Activated naive CD4-positive, alpha-beta T cell treated with anti-CD3 and anti-CD28 coated beads, Interleukin-2, amount 10 ng/mL, durations not matched to agents 5 hours and 36 hours (primary cell): Measurements from ENCODE around the gene ELOVL5. TPM values are rescaled to one million over a fixed set of nuclear protein-coding genes. Genes with fewer than 3 reads are reported as not detected.

Source experiments
- microRNA-seq: library from miRNA; unstranded; fragments of <30 nt; microRNA quantifications from one replicate; pipeline ENCODE4 v1.2.0, GENCODE V29; 2022; ENCODE audit warnings: borderline microRNAs expressed, borderline replicate concordance
- total RNA-seq, 2 experiments: library from RNA; stranded (reverse); gene quantifications; one replicate each; pipeline ENCODE4 v1.2.3, GENCODE V29; 2021

Gene ELOVL5
- 100 to 1,000 TPM; 143 to 151 TPM for total RNA-seq

GRCh38 chr6:53348371-53349208 lies at the start of gene ELOVL5:
Gene ELOVL5 (minus strand): TSS chr6:53348950. CDS start chr6:53295699, 53,251 bp downstream.

Small RNA genes lying within 50 kb of the gene (microRNA-seq; reads per million reads assigned to microRNA genes)
- gene MIR5685 = not detected

Other genes with a start within 250 kb of the ELOVL5 start
- not detected for gene GCM1, start 200.1 kb downstream of the ELOVL5 start, total RNA-seq
- 10 to 100 TPM; 23.5 to 24.1 TPM for gene GCLC, start 196.2 kb upstream of the ELOVL5 start, total RNA-seq